ENCODE measurements around the gene SAMD4B. TPM values are rescaled to one million over a fixed set of nuclear protein-coding genes. Genes with fewer than 3 reads are reported as not detected.

Gene SAMD4B
- total RNA-seq, 1 donor from 2014 or later: 100 TPM

- H3K27me3 Mint-ChIP-seq (ENCODE audit: unreplicated experiment): no peaks in the 10 kb centered on the region
- H3K9me3 Mint-ChIP-seq (ENCODE audit: unreplicated experiment): no peaks in the 10 kb centered on the region
- DNase-seq (ENCODE audit: extremely low spot score, unreplicated experiment): no peak
- H3K4me3 Mint-ChIP-seq (ENCODE audit: unreplicated experiment): no peak overlapping the region
- H3K4me1 Mint-ChIP-seq (ENCODE audit: unreplicated experiment): peaks cover 45% of the 10 kb centered on the region
- TF ChIP-seq CTCF (IDR thresholded peaks at IDR 0.05): no peak
- no peak overlapping the region for H3K27ac Mint-ChIP-seq (ENCODE audit: unreplicated experiment)
- H3K36me3 Mint-ChIP-seq (ENCODE audit: unreplicated experiment): peaks cover 14% of the 10 kb centered on the region
Measured at GRCh38 chr19:39345956-39346355, 3.7 kb downstream of the SAMD4B start.

GRCh38 chr19:39347332-39348164 lies 5.3 kb downstream of the SAMD4B start:
- Mint-ChIP-seq H3K27me3 (ENCODE audit: unreplicated experiment) (no peaks in the 10 kb centered on the region), H3K4me1 (ENCODE audit: unreplicated experiment) (peaks cover 43% of the 10 kb centered on the region), H3K9me3 (ENCODE audit: unreplicated experiment) (no peaks in the 10 kb centered on the region), H3K4me3 (ENCODE audit: unreplicated experiment) (no peak overlapping the region), H3K36me3 (ENCODE audit: unreplicated experiment) (peaks cover 22% of the 10 kb centered on the region), H3K27ac (ENCODE audit: unreplicated experiment) (no peak overlapping the region)
- no peak for DNase-seq (ENCODE audit: extremely low spot score, unreplicated experiment)
- no peak for TF ChIP-seq CTCF (IDR thresholded peaks at IDR 0.05)

- peaks cover 29% of the 10 kb centered on the region for H3K4me1 Mint-ChIP-seq (ENCODE audit: unreplicated experiment)
- H3K36me3 Mint-ChIP-seq (ENCODE audit: unreplicated experiment): peaks cover 27% of the 10 kb centered on the region
- no peak overlapping the region for H3K27ac Mint-ChIP-seq (ENCODE audit: unreplicated experiment)
- no peak for DNase-seq (ENCODE audit: extremely low spot score, unreplicated experiment)
- no peak overlapping the region for H3K4me3 Mint-ChIP-seq (ENCODE audit: unreplicated experiment)
- H3K27me3 Mint-ChIP-seq (ENCODE audit: unreplicated experiment): no peaks in the 10 kb centered on the region
- H3K9me3 Mint-ChIP-seq (ENCODE audit: unreplicated experiment): no peaks in the 10 kb centered on the region
- TF ChIP-seq CTCF (IDR thresholded peaks at IDR 0.05): no peak
Measured at GRCh38 chr19:39349326-39349725, 7.1 kb downstream of the SAMD4B start.

- Mint-ChIP-seq H3K27me3 (ENCODE audit: unreplicated experiment) (no peaks in the 10 kb centered on the region), H3K27ac (ENCODE audit: unreplicated experiment) (no peak overlapping the region), H3K9me3 (ENCODE audit: unreplicated experiment) (no peaks in the 10 kb centered on the region), H3K4me3 (ENCODE audit: unreplicated experiment) (no peak overlapping the region), H3K4me1 (ENCODE audit: unreplicated experiment) (peaks cover 20% of the 10 kb centered on the region), H3K36me3 (ENCODE audit: unreplicated experiment) (peaks cover 32% of the 10 kb centered on the region)
- no peak for TF ChIP-seq CTCF (IDR thresholded peaks at IDR 0.05)
- no peak for DNase-seq (ENCODE audit: extremely low spot score, unreplicated experiment)
Measured at GRCh38 chr19:39350156-39350555, 7.9 kb downstream of the SAMD4B start.

- H3K27ac Mint-ChIP-seq (ENCODE audit: unreplicated experiment): no peak overlapping the region
- TF ChIP-seq CTCF (IDR thresholded peaks at IDR 0.05): no peak
- DNase-seq (ENCODE audit: extremely low spot score, unreplicated experiment): no peak
- H3K4me1 Mint-ChIP-seq (ENCODE audit: unreplicated experiment): peaks cover 14% of the 10 kb centered on the region
- no peaks in the 10 kb centered on the region for H3K27me3 Mint-ChIP-seq (ENCODE audit: unreplicated experiment)
- peaks cover 38% of the 10 kb centered on the region for H3K36me3 Mint-ChIP-seq (ENCODE audit: unreplicated experiment)
- no peak overlapping the region for H3K4me3 Mint-ChIP-seq (ENCODE audit: unreplicated experiment)
- no peaks in the 10 kb centered on the region for H3K9me3 Mint-ChIP-seq (ENCODE audit: unreplicated experiment)
Measured at GRCh38 chr19:39351537-39352064, 9.4 kb downstream of the SAMD4B start.

All from osteocyte (in vitro differentiated cells).